ENCODE results near the gene MMS22L. TPM values are rescaled to one million over a fixed set of nuclear protein-coding genes. Genes with fewer than 3 reads are reported as not detected.

MMS22L gene
- polyA plus RNA-seq, 3 donors = 1.6 to 3.4 (median 2.1) TPM

DNA sequence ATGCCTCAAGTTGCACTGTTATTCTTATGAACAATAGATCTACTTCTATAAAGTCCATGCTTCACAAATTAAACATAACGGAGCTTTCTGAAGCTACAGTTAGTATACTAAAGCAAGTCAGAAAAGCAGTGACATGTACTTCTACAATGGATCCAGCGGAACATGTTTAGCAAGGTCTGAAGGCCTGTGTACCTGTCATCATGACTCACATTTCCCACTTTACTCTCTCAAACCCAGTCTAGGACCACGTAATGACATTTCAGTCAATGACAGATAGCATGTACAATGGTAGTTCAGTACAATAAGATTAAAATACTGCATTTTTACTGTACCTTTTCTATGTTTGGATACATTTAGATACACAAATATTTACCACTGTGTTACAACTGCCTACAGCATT, 132.1 kb downstream of the MMS22L start:
- Mint-ChIP-seq H3K27me3 (ENCODE audit: low read depth in 3 of 3) (no peaks in the 10 kb centered on the region), H3K4me1 (no peaks in the 10 kb centered on the region), H3K9me3 (peaks cover 0 to 2% (median 0%) of the 10 kb centered on the region in 7 donors), H3K27ac (no peak overlapping the region), H3K4me3 (no peak overlapping the region), H3K36me3 (peaks cover 26 to 28% of the 10 kb centered on the region in 2 donors)
- H3K4me3 ChIP-seq (replicated peaks in 1 of 3; ENCODE audit: low read depth in 2 of 3, low read length in 3 of 3) = no peak overlapping the region
- no peaks in the 10 kb centered on the region for H4K20me1 ChIP-seq (ENCODE audit: insufficient read depth, low read length)
- intact Hi-C loops (cut with micrococcal nuclease) = no loop called here
- no peak for DNase-seq
- H3K36me3 ChIP-seq (replicated peaks in 1 of 2; ENCODE audit: control insufficient read depth in 1 of 2, insufficient read depth in 2 of 2, low read length in 2 of 2) = peaks cover 10 to 41% of the 10 kb centered on the region in 2 donors
- TF ChIP-seq, protein P1, sequence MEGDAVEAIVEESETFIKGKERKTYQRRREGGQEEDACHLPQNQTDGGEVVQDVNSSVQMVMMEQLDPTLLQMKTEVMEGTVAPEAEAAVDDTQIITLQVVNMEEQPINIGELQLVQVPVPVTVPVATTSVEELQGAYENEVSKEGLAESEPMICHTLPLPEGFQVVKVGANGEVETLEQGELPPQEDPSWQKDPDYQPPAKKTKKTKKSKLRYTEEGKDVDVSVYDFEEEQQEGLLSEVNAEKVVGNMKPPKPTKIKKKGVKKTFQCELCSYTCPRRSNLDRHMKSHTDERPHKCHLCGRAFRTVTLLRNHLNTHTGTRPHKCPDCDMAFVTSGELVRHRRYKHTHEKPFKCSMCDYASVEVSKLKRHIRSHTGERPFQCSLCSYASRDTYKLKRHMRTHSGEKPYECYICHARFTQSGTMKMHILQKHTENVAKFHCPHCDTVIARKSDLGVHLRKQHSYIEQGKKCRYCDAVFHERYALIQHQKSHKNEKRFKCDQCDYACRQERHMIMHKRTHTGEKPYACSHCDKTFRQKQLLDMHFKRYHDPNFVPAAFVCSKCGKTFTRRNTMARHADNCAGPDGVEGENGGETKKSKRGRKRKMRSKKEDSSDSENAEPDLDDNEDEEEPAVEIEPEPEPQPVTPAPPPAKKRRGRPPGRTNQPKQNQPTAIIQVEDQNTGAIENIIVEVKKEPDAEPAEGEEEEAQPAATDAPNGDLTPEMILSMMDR (IDR thresholded peaks at IDR 0.05) = no peak
- no peaks in the 10 kb centered on the region for H3K79me2 ChIP-seq (ENCODE audit: insufficient read depth, low read length)
- H3K9ac ChIP-seq (ENCODE audit: insufficient read depth, low read length, poor library complexity, severe bottlenecking) = no peak overlapping the region
- H3K4me1 ChIP-seq (ENCODE audit: control insufficient read depth in 1 of 2, insufficient read depth in 2 of 2, low read length in 2 of 2) = no peaks in the 10 kb centered on the region
- no peak overlapping the region for H3K4me2 ChIP-seq (replicated peaks; ENCODE audit: extremely low read depth, low read length, poor library complexity, severe bottlenecking)
- no peak overlapping the region for H2AFZ ChIP-seq (ENCODE audit: insufficient read depth, low read depth, low read length, poor library complexity, severe bottlenecking)
- no peak overlapping the region for H3K27ac ChIP-seq (ENCODE audit: low read depth in 1 of 2, low read length in 2 of 2)
- H3K9me3 ChIP-seq (replicated peaks in 1 of 2; ENCODE audit: control insufficient read depth in 1 of 2, insufficient read depth in 1 of 2, low read length in 2 of 2) = no peaks in the 10 kb centered on the region
- WGBS (ENCODE audit: insufficient coverage) = no CpG with 5 or more reads among the region's 3 CpGs
- H3K27me3 ChIP-seq (ENCODE audit: control insufficient read depth in 2 of 2, insufficient read depth in 2 of 2, low read length in 2 of 2) = no peaks in the 10 kb centered on the region

DNA sequence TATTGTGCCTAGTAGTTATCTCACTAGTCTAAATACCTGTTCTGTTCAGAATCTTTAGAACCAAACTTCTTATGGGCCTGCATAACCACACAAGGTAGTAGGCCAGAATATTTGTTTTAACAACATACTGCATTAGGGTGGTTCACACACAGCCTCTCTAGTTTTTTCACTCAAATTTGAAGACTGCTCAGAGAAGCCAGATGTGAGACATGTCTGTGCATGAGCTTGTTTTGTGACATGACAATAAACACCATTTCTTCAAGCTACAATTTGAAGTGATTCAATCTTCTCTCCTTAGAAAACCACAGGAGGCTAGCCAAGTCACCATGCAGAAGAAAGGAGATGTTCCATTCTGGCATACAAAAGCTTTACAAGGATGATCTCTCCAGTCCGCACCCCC, 135.6 kb downstream of the MMS22L start:
- no peak overlapping the region for H3K27ac Mint-ChIP-seq
- Histone ChIP-seq H3K27ac (ENCODE audit: low read depth in 1 of 2, low read length in 2 of 2) (no peak overlapping the region), H3K4me3 (replicated peaks in 1 of 3; ENCODE audit: low read depth in 2 of 3, low read length in 3 of 3) (no peak overlapping the region), H3K9me3 (replicated peaks in 1 of 2; ENCODE audit: control insufficient read depth in 1 of 2, insufficient read depth in 1 of 2, low read length in 2 of 2) (no peaks in the 10 kb centered on the region), H4K20me1 (ENCODE audit: insufficient read depth, low read length) (no peaks in the 10 kb centered on the region), H3K4me1 (ENCODE audit: control insufficient read depth in 1 of 2, insufficient read depth in 2 of 2, low read length in 2 of 2) (no peaks in the 10 kb centered on the region), H3K9ac (ENCODE audit: insufficient read depth, low read length, poor library complexity, severe bottlenecking) (no peak overlapping the region), H3K4me2 (replicated peaks; ENCODE audit: extremely low read depth, low read length, poor library complexity, severe bottlenecking) (no peak overlapping the region), H3K27me3 (ENCODE audit: control insufficient read depth in 2 of 2, insufficient read depth in 2 of 2, low read length in 2 of 2) (no peaks in the 10 kb centered on the region), H3K79me2 (ENCODE audit: insufficient read depth, low read length) (no peaks in the 10 kb centered on the region), H3K36me3 (replicated peaks in 1 of 2; ENCODE audit: control insufficient read depth in 1 of 2, insufficient read depth in 2 of 2, low read length in 2 of 2) (peaks cover 14 to 41% of the 10 kb centered on the region in 2 donors), H2AFZ (ENCODE audit: insufficient read depth, low read depth, low read length, poor library complexity, severe bottlenecking) (no peak overlapping the region)
- no peaks in the 10 kb centered on the region for H3K9me3 Mint-ChIP-seq
- H3K4me3 Mint-ChIP-seq = no peak overlapping the region
- no peaks in the 10 kb centered on the region for H3K4me1 Mint-ChIP-seq
- H3K27me3 Mint-ChIP-seq (ENCODE audit: low read depth in 3 of 3) = no peaks in the 10 kb centered on the region
- WGBS (ENCODE audit: insufficient coverage) = no CpG with 5 or more reads among the region's 1 CpG
- DNase-seq = no peak
- intact Hi-C loops (cut with micrococcal nuclease) = no loop called here
- TF ChIP-seq, protein P1 (IDR thresholded peaks at IDR 0.05) = no peak
- peaks cover 28 to 35% of the 10 kb centered on the region in 2 donors for H3K36me3 Mint-ChIP-seq
